ENCODE data around the gene ZCCHC13. TPM values are rescaled to one million over a fixed set of nuclear protein-coding genes. Genes with fewer than 3 reads are reported as not detected.
"Not testable (repeated sequence)": the region's sequence is repeated elsewhere in the genome, so short reads cannot be mapped to it uniquely, and the experiment has no call there.

The ZCCHC13 gene
- total RNA-seq (2014; rRNA removed; shearing (Covaris generic)), result not detected in 2 replicates

DNA sequence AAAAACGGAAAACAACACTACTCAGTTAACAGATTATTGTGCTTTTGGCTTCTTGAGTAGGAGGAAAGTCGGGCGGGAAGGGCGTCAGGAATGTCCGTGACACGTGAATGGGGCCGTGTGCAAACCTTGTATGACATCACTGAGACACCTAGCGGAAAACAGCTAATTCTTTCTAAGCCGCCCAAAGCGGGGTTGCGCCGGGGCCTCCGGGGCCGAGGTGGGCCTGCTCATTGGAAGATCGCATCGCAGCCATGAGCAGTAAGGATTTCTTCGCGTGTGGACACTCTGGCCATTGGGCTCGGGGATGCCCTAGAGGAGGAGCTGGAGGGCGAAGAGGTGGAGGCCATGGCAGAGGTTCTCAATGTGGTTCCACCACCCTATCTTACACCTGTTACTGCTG lies at the start of gene ZCCHC13:
Gene ZCCHC13, plus strand, starts transcription at position 165 of the 400 bp plus-strand sequence. Its CDS starts 87 bp downstream, at position 252.
- no peak for DNase-seq (ENCODE audit: low read depth)

- not testable (repeated sequence) for DNase-seq (ENCODE audit: low read depth)
These were observed 45.9 kb upstream of the ZCCHC13 start for GRCh38 chrX:74258111-74258510.

- DNase-seq (ENCODE audit: low read depth), result no peak
These were observed 44.0 kb upstream of the ZCCHC13 start for GRCh38 chrX:74259885-74260491.

- no peak for DNase-seq (ENCODE audit: low read depth)
These were observed 41.3 kb upstream of the ZCCHC13 start for GRCh38 chrX:74262452-74263209.

DNA sequence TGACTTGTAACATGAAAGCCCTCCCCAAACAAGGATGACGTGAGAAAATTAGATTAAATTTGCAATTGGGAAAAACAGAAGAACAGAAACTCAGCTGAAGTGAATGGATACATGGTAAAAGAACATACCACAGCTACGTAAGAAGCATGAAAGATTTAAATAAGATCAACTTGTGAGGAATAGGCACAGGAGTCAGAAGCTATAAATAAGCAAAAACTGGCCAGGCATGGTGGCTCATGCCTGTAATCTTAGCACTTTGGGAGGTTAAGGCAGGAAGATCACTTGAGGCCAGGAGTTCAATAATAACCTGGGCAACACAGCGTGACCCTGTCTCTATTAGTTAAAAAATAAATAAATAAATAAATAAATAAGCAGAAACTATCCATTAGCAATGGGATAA lies 33.6 kb upstream of the ZCCHC13 start:
- DNase-seq (ENCODE audit: low read depth), result no peak

DNA sequence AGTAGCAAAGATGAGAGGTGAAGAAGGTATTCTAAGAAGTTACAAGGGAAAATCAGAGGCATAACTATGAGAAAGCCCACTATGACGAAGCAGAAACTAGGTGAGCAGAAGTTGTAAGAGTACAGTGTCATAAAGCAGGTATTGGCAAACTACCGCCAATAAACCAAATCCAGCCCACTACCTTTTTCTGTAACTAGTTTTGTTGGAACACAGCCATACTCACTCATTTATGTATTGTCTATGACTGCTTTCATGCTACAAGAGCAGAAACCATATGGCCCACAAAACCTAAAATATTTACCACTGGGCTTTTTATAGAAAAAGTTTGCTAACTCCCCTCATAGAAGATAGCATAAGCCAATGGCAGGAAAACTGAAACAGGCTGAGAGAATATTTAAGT lies 31.8 kb upstream of the ZCCHC13 start:
- DNase-seq (ENCODE audit: low read depth), result no peak

- DNase-seq (ENCODE audit: low read depth), result no peak
These were observed 29.5 kb upstream of the ZCCHC13 start for GRCh38 chrX:74274516-74274915.

DNA sequence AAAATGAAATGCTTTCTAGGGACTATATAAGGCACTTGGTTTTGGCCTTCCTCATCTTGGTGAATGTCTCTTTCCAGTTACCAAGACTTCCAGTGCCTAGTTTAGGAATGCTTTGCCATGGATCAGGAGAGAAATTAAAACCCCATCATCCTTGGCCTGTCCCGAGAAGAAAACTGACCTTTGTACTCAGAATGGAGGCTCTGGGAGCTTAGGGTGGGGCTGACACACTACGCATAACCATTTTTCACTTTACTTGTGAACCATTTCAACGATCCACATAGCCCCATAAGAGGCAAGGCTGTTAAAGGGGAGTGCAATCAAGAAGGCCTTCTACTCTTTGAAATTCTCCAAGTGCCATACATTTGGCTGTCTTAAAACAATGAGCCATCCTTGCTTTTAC lies 26.7 kb upstream of the ZCCHC13 start:
- no peak for DNase-seq (ENCODE audit: low read depth)

DNA sequence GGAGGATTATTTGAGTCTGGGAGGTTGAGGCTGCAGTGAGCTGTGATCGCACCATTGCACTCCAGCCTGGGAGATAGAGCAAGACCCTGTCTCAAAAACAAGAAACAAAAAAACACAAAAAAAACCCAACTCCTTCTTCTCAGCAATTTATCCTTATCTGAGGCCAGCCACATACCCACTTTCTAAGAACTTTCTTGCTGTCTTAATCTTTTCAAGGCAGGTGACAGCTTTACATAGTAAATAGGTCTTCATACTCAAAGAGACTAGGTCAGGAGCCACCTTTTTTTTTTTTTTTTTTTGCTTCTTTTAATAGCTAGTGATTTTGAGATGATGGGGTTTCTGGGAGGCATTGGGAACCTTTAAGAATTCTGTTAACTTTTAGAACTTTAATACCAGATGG lies 26.1 kb upstream of the ZCCHC13 start:
- DNase-seq (ENCODE audit: low read depth), result no peak

- no peak for DNase-seq (ENCODE audit: low read depth)
These were observed 23.2 kb upstream of the ZCCHC13 start for GRCh38 chrX:74280759-74281158.

- DNase-seq (ENCODE audit: low read depth), result no peak
These were observed 19.5 kb upstream of the ZCCHC13 start for GRCh38 chrX:74284391-74284952.

DNA sequence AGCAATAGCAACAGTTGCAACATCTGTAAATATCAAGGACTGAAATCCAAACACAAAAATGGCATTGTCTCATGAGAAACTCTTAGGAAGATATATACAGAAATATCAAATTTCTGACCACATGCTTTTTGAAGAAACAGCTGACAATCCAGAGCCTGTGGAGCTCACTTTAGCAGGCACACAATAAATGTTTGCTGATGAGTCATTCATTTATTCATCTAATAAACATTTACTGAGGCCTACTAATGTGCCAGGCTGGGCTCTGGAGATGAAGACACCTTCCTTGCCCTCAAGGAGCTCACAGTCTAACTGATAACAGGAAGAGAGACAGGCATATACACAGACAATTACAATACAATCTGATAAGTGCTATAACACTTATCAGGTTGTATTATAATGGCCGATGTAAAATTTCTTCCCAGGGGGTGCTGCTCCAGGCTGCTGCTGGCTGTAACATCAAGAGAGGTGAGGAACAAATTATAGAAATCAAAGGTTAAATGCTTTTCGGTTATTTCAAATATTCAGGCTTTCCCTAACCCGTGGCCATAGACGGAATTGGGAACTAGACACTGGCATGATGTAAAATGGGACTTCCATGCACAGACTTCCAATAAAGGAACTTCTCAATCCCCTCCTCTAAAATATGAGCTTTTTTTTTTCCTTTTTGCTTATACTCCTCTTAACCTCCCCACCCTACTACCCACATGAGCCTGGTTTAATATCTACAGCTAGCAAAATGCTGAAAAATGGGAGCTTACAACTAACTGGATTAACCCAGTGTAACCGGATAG lies 16.8 kb upstream of the ZCCHC13 start:
- DNase-seq (ENCODE audit: low read depth), result no peak

DNA sequence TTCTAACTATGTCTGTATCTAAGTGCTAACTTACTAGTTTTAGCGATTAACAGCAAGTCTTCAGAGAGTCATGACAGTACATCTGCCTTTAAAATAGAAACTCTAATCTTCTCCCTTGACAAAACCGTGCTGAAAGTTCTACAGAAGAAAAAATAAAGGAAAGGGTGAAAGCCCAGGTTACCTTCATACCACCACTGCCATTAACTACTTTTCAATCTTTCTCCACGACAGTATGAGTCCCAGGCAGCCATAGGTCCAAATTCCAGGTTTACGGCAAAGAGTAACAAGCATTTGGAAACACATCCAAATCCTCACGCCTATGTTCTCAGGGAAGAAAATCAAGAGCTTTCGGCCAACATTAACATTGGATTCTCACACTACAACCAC lies 12.4 kb upstream of the ZCCHC13 start:
- no peak for DNase-seq (ENCODE audit: low read depth)

DNA sequence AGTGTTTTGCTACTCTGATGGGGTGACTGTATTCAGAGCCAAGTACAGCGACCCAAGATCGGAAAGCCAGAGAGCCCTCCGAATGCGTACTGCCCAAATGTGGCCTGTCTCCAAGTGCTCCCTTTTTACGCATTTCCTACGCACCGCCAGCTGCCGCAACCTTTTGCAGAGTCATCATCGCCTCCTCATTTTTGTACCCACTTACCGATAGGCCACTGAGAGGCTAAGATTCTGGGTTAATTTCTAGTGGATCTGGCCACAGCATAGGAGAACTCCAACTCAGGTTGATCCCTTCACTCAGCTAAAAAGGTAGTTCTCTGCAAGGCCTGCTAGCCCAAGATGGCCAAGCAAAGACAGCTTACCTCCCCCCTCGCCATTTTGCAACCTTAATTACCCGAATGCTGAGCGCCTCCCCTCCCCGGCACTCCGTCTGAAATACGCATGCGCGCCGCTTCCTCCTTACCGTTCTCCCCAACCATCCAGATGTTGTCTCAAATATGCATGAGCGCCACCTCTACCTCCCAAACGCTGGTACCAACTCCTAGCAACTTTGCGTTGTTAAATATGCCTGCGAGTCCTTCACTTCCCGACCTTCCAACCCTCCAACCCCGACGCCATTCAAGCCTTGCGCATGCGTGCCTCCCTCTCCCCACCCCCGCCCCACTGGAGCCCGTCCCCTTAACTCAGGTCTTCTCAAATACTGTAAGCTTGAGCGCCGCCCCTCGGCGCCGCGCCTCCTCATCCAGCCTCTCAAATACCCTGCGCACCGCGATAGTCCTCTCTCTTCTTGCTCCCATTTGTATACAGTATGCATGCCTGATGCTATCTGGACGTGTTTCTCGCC lies 11.8 kb upstream of the ZCCHC13 start:
- DNase-seq (ENCODE audit: low read depth), result peak; percentile 91

DNA sequence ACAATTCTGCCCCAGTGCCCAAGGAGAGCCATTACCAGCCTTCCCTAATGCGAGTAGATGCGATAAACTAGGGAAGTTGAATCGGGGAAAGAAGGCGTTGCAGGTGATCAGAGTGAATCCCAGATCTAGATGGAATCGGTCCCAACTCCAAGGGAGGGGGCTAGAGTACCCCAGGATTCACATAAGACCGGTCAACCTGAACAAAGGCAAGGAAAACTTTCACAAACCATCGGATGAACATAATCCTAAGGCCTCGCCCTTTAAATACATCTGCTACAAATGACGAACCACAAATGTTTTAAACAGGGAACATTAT lies 11.2 kb upstream of the ZCCHC13 start:
- no peak for DNase-seq (ENCODE audit: low read depth)

GRCh38 chrX:74293343-74293946 lies 10.5 kb upstream of the ZCCHC13 start:
- DNase-seq (ENCODE audit: low read depth), result peak; percentile 74

- no peak for DNase-seq (ENCODE audit: low read depth)
These were observed 8.9 kb upstream of the ZCCHC13 start for GRCh38 chrX:74295101-74295500.

GRCh38 chrX:74297766-74298165 lies 6.2 kb upstream of the ZCCHC13 start:
- DNase-seq (ENCODE audit: low read depth), result no peak

GRCh38 chrX:74300869-74301268 lies 3.1 kb upstream of the ZCCHC13 start:
- DNase-seq (ENCODE audit: low read depth), result no peak

GRCh38 chrX:74318672-74319071 lies 14.7 kb downstream of the ZCCHC13 start:
- no peak for DNase-seq (ENCODE audit: low read depth)

DNA sequence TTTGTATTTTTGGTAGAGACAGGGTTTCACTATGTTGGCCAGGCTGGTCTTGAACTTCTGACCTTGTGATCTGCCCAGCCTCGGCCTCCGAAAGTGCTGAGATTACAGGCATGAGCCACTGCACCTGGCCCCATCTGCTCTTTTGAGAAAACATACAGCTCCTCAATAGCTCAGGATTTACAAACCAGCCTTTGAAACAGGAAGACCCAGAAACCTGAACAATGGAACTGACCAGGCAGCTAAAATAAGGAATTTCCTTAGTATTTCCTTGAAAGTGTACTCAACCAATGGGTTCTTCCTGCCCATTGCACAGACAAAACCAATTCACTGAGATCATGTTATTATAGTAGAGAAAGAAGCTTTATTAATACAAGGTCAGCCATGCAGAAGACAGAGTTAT lies 15.3 kb downstream of the ZCCHC13 start:
- DNase-seq (ENCODE audit: low read depth), result not testable (repeated sequence)
